Suppressor macrophage (primary cell): ENCODE results near the gene PRPS1.
"Not testable (repeated sequence)": the region's sequence is repeated elsewhere in the genome, so short reads cannot be mapped to it uniquely, and the experiment has no call there.

Source experiments
- DNase-seq, 4 experiments: peaks; one replicate each; pipeline ENCODE4 v3.0.0-alpha.2; 2020 to 2022
- total RNA-seq, 17 experiments: gene quantifications; one replicate each; lab custom pipeline; 2026; ENCODE audit warnings: mixed read lengths in 6 of 17, inconsistent platforms in 3 of 17; lab: John Stamatoyannopoulos, UW

The PRPS1 gene
- 18.3 to 51.3 (median 31.4) reads per million in 17 experiments for total RNA-seq

DNA sequence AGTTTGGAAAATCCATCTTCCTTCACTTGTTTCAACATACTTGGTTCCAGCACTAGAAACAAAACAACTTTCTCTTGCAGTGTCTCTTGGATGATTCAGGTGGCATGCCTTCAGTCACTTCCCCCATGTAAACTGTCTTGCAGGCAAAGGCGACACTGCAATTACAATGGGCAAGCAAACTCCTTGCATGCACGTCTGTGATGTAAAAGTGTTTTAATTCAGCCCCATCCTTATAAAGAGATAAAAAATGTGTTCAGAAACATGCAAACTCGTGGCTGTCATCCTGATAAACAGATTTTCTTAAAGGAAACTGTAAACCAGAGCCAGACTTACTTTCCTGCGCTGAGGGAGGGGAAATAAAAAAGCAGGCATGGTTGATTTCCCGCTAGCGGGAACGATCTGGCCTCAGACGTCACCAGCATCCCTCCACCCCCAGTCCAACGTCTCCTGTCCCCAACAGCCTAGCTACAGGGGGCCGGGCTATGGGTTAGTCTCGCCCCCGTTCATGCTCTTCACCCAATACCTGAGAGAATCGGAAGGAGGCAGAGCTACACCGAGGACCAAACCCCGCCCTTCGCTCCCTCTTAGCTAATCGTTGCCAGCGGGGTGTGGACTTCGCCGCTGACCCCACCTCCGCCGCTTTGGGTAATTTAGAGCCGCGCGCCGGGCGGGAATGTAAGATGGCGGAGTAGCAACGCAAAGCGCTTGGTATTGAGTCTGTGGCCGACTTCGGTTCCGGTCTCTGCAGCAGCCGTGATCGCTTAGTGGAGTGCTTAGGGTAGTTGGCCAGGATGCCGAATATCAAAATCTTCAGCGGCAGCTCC lies at the start of gene PRPS1:
PRPS1 (plus strand) TSS at position 673 of the 824 bp plus-strand sequence; CDS start at position 792, 119 bp downstream.
- peak; percentile 91 to 95 (median 94) for DNase-seq

DNA sequence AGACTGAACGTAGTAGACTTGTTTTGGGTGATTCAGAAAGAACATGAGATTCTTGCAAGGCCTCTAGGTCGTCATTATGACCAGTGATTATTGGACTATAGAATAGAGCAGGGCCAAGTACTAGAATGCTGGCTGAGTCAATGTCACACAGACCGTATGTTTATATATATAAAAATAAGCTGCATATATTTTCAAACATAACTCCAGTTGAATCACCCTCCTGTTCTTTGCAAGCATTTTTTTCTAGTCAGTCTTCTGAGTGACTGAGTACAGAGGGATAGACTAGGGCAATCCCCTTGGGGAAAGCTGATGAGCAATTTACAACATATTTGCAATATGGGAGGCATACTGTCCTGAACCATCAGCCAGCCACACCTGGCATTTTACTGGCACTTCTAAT lies 48.4 kb upstream of the PRPS1 start:
- DNase-seq, result no peak

DNA sequence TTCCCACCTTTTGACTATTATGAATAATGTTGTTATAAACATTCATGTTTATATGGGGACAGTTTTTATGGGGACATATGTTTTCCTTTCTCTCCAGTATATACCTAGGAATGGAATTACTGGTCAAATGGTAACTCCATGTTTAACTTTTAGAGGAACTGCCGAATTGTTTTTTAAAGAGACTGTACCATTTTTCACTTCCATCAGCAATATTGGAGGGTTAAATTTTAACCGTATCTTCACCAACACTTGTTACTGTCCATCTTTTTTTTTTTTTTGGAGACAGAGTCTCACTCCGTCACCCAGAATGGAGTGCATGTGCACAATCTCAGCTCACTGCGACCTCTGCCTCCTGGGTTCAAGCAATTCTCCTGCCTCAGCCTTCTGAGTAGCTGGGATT lies 46.4 kb upstream of the PRPS1 start:
- no peak for DNase-seq

- no peak for DNase-seq
Observed at GRCh38 chrX:107589243-107589642, 39.1 kb upstream of the PRPS1 start.

GRCh38 chrX:107596651-107597050 lies 31.7 kb upstream of the PRPS1 start:
- DNase-seq, result no peak

DNA sequence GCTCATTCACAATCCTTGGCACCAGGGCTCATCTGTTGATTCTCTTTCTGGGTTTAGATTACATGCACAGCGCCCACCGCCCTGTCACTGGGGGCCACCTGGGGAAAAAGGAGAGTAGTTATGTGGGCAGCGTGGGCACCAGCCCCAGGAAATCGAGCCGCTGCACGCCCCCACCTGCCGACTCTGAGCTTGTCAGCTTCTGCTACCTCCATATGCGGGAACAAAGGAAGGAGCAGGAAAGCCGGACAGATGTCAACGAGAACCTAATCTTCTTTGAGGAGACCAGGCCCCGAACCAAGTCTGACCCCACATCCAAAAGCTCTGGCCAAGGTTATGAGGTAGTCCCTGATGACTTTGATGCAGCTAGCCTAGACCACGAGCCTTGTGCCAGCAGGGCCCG lies 31.0 kb upstream of the PRPS1 start:
- DNase-seq, result no peak

GRCh38 chrX:107597791-107598190 lies 30.5 kb upstream of the PRPS1 start:
- DNase-seq, result no peak

- DNase-seq, result no peak
Observed at GRCh38 chrX:107599450-107599861, 28.9 kb upstream of the PRPS1 start.

- DNase-seq, result no peak
Observed at GRCh38 chrX:107600366-107600765, 27.9 kb upstream of the PRPS1 start.

- no peak for DNase-seq
Observed at GRCh38 chrX:107601326-107601725, 27.0 kb upstream of the PRPS1 start.

- DNase-seq, result no peak
Observed at GRCh38 chrX:107601759-107602158, 26.6 kb upstream of the PRPS1 start.

DNA sequence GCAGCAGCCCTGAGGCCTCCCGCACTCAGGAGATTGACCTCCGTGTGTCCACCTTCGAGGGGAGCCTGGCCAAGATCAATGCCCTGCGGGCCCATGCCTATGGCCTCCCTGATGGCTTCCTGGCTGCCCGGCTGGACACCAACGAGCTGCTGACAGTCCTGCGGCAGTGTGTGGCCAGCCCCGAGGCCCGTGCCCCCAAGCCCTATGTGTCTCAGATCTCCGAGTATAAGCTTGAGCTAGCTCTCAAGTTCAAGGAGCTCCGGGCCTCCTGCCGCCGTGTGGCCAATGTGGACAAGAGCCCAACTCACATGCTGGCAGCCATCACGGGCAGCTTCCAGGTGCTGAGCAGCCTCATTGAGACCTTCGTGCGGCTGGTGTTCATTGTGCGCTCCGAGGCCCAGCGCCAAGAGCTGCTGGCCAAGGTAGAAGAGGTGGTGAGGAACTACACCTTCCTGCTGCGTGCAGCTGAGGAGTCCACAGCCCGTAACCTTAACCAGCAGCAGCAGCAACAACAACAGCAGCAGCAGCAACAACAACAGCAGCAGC lies 25.5 kb upstream of the PRPS1 start:
- no peak for DNase-seq

DNA sequence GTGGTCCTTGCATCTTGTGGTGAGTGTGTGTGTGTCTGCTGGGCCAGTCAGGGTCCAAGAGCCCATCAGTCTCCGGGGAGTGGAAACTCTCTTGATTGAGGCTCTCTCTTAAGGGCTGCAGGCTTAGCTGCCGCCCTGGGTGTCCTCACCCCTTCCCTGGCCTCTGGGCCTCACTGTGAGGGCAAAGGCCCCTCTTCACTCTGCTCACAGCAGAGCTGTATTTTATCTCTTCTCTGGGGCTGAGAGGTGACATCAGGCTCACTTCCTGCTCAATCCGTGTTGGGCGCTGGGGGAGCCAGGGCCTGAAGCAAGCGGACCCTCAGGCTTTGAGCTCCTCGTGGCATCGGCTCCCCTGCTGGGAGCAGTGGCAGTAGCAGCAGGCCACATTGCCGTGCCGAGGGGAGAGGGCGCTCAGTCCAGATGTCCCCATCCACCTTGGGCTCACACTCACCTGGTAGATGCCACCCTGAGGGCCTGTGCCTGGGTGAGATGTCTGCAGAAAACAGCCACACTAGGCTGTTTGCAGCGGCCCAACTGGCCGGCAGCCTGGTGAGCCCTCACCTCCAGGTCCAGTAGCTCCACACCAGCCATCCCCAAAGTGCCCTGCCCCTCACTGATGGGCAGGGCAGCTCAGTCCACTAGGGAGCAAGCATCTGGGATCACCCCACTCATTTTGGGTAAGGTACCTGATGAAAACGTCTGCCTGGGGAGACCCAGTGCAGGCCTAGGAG lies 24.7 kb upstream of the PRPS1 start:
- DNase-seq, result no peak

- DNase-seq, result not testable (repeated sequence)
Observed at GRCh38 chrX:107609061-107609460, 19.2 kb upstream of the PRPS1 start.

DNA sequence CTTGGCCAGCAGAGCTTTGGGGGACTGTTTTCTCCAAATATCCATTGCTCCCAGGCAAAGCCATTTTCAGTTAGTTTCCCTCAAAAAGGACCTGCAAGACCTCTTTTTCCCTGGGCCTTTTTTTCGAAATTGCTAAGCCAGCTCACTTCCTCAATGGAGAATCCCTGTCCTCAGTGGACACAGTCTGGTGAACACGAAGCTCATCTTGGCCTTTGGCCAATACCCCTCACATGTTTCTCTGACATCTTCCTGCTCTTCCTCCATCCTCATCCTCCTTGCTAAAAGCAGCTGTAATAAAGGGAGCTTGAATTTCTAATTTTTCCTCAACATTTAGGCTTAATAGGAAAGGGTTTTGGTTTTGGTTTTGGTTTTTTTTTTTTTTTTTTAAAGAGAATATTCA lies 17.6 kb upstream of the PRPS1 start:
- DNase-seq, result peak; percentile 5 to 39 (median 34)

GRCh38 chrX:107619885-107620322 lies 8.4 kb upstream of the PRPS1 start:
- no peak for DNase-seq

- no peak for DNase-seq
Observed at GRCh38 chrX:107624893-107625292, 3.4 kb upstream of the PRPS1 start.

- DNase-seq, result peak in 3 of 4 experiments; percentile 4 to 56 (median 52)
Observed at GRCh38 chrX:107625739-107626138, 2.6 kb upstream of the PRPS1 start.

- no peak for DNase-seq
Observed at GRCh38 chrX:107626481-107626880, 1.8 kb upstream of the PRPS1 start.

DNA sequence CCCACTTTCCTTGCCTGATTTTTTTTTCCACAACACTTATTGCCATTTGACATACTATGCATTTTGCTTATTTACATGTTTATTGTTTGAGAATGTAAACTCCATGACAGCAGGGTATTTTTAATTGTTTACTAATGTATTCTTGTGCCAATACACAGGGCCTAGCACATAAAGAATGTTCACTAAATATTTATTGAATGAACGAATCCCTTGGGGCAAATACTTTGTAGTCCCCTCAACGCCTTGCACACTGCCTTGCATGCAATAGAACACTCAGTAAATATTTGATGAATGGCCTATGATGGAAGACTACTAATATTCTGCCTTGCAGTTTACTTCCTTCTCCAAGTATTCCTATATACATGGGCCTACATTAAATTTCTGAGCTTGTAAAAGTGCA lies 1.4 kb upstream of the PRPS1 start:
- DNase-seq, result no peak

DNA sequence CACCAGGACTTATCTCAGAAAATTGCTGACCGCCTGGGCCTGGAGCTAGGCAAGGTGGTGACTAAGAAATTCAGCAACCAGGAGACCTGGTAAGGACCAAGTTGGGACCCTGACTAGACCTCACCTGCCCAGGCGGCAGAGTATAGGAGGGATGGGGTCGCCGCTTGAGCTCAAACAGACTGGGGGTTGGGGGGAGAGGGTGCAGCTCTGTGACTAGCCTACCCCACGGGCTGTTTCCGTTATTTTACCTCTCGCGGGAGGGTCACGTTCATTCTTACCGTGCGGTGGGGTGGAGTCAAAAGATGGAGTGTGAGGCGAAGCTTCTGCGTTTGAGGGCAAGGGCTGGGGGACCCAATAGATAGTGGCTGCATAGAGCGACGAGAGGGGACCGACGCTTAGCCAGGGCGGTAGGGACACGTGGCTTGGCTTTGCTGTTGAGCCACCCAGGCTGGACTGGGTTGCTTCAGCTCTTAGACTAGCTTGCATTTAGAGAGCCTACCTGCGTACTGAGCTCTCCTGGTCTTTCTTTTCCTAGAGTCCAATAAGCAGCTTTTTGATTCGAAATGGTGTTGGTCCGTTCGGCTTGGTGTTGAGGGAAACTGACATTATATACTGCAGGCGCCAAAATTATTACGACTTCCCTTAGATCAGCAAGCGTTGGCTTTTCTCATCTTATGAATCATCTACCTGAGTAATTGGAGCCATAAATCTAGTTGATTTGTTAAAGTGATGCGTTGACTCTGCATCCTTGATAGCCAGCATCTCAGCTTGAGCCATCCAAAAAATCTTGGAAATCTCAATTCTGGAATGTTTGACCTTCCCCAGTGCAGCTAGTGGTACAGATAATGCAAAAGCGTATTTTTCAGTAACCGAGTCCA lies 591 bp downstream of the PRPS1 start:
- DNase-seq, result peak; percentile 9 to 38 (median 30)

DNA sequence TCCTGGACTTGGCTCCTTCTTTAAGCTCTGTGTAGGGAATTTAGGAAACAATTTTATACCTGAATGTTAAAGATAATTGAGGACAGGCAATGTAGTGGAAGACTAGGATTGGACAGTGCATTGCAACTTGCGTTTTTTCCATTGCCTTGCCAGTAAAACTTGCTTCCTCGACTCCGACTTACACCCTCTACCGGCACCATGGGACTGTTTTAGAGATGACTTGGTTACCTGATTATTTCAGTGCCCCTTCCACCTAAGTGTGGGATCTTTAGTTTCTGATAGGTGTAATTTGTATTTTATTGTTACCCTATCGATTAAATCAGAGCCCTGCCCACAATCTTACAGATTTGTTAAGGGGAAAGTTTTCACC lies 1.2 kb downstream of the PRPS1 start:
- DNase-seq, result peak in 1 of 4 experiments; percentile 15
